GM12878 (cell line): ENCODE measurements around the gene RASGRF2.

Experiments
- CHD4 ChIP-seq: fragments of 200-600 bp; sonication (generic); IDR thresholded peaks from 2 replicates; pipeline ENCODE4 v1.6.1; 2016; ENCODE audit warnings: mild to moderate bottlenecking
- MYC ChIP-seq: IDR thresholded peaks from 2 replicates; pipeline ENCODE4 v1.6.1; 2011; ENCODE audit warnings: mild to moderate bottlenecking, low read length, moderate library complexity, inconsistent platforms; ENCODE audit not compliant: insufficient read depth, insufficient replicate concordance, insufficient read length, severe bottlenecking
- NBN ChIP-seq: fragments of 450-650 bp; IDR thresholded peaks from 2 replicates; pipeline ENCODE4 v1.6.1; 2016
- NRF1 ChIP-seq: conservative IDR thresholded peaks from 2 replicates; pipeline ENCODE4 v1.6.1; 2011; ENCODE audit warnings: mild to moderate bottlenecking, low read depth, low read length, improper control_type of control experiment
- PAX5 ChIP-seq: IDR thresholded peaks from 2 replicates; pipeline ENCODE4 v1.6.1; 2011; ENCODE audit warnings: low read depth, low read length, borderline replicate concordance
- POLR2A ChIP-seq: IDR thresholded peaks from 2 replicates; pipeline ENCODE4 v1.6.1; 2011; ENCODE audit warnings: low read depth, mild to moderate bottlenecking, low read length

DNA sequence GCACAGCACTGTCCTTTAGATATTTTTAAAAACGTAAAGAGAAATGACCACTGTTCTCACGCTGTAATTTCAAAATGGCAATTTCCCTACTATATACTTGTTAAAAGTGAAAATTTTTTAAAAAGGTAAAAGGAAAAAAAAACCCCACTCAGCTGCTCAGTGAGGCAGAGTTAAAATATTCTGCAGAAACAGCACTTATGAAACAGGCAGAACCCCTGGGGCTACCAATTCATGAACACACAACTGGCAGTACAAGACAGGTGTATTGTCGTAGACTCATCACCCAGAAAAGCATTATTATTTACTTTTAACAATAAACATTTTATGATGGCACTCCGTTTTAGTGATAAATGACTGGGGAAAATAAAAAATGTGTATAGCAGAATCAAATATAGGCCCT is 1.5 kb upstream of the RASGRF2 start:
- TF ChIP-seq PAX5 (no peak), MYC (no peak), POLR2A (no peak), NRF1 (no peak), CHD4 (no peak), NBN (no peak)
